Measurements from ENCODE around the gene CYP4V2.

Gene CYP4V2

GRCh38 chr4:186189656-186190055 is 1.7 kb upstream of the CYP4V2 start:
- no peak for FAIRE-seq

GRCh38 chr4:186190581-186191199 is 677 bp upstream of the CYP4V2 start:
- FAIRE-seq, result no peak

- FAIRE-seq, result peak; percentile 6
Observed at GRCh38 chr4:186192066-186192612, 772 bp downstream of the CYP4V2 start.

- no peak for FAIRE-seq
Observed at GRCh38 chr4:186193851-186194250, 2.5 kb downstream of the CYP4V2 start.

- FAIRE-seq, result no peak
Observed at GRCh38 chr4:186196063-186196462, 4.7 kb downstream of the CYP4V2 start.

- no peak for FAIRE-seq
Observed at GRCh38 chr4:186200516-186200915, 9.1 kb downstream of the CYP4V2 start.

- FAIRE-seq, result no peak
Observed at GRCh38 chr4:186201010-186201409, 9.6 kb downstream of the CYP4V2 start.

GRCh38 chr4:186201535-186202230 is 10.3 kb downstream of the CYP4V2 start:
- no peak for FAIRE-seq

- no peak for FAIRE-seq
Observed at GRCh38 chr4:186202490-186203140, 11.2 kb downstream of the CYP4V2 start.

GRCh38 chr4:186203406-186203805 is 12.0 kb downstream of the CYP4V2 start:
- FAIRE-seq, result no peak

- no peak for FAIRE-seq
Observed at GRCh38 chr4:186204103-186204559, 12.8 kb downstream of the CYP4V2 start.

- no peak for FAIRE-seq
Observed at GRCh38 chr4:186204686-186205085, 13.3 kb downstream of the CYP4V2 start.

- FAIRE-seq, result no peak
Observed at GRCh38 chr4:186205156-186205555, 13.8 kb downstream of the CYP4V2 start.

- no peak for FAIRE-seq
Observed at GRCh38 chr4:186216465-186217024, 25.2 kb downstream of the CYP4V2 start.

- no peak for FAIRE-seq
Observed at GRCh38 chr4:186217733-186218293, 26.4 kb downstream of the CYP4V2 start.

- no peak for FAIRE-seq
Observed at GRCh38 chr4:186221624-186222023, 30.3 kb downstream of the CYP4V2 start.

- FAIRE-seq, result no peak
Observed at GRCh38 chr4:186225848-186226247, 34.5 kb downstream of the CYP4V2 start.

- FAIRE-seq, result no peak
Observed at GRCh38 chr4:186226521-186227189, 35.3 kb downstream of the CYP4V2 start.

- no peak for FAIRE-seq
Observed at GRCh38 chr4:186227221-186227620, 35.9 kb downstream of the CYP4V2 start, which contains the start of gene KLKB1. TSS of gene KLKB1 (plus strand) at chr4:186227507. CDS start at chr4:186228196, 689 bp downstream.

- no peak for FAIRE-seq
Observed at GRCh38 chr4:186227744-186228513, 36.6 kb downstream of the CYP4V2 start.

GRCh38 chr4:186228514-186228894 is 37.1 kb downstream of the CYP4V2 start:
- no peak for FAIRE-seq

GRCh38 chr4:186234367-186234766 is 43.0 kb downstream of the CYP4V2 start:
- no peak for FAIRE-seq
